ENCODE data around the gene ANKS6. TPM values are rescaled to one million over a fixed set of nuclear protein-coding genes. Genes with fewer than 3 reads are reported as not detected.

Gene ANKS6
- total RNA-seq, 1 experiment from 2014 or later, result 18.0 TPM

DNA sequence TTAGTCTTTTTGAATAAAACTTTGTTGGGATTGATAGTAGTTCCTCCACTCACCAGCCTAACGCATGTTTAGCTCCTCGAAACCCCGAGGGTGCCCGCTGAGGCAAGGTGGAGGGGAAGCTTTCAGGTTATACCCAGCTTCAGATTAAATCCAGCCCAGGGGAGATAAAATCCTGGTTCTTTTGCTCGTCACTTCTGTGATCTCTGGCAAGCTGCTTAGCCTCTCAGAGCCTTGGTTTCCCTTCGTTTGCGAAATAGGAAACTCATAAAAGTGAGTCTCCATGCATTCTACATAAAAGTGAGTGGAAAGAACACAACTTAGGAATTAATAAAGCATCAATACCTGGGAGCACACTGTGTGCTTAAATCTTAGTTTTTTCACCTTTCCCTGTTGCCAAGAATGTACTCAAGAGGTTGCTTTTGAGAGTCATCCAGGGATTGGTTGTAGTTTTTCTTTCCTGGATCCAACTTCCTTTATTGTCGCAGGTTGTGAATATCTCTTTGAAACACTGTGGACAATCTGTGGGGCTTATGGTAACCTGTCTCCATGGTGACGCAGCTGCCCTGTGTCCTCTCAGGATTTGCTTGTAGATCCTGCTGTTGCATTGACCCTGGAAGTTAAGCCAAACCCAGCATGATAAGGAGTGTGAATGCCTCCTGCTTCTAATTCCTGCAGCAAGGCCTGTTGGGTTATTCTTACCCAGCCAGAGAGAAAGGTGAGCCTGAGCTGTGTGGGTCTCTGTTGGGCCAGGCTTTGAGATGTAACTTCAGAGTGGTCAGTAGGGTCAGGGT lies 13.2 kb upstream of the ANKS6 start:
- Histone ChIP-seq H3K9me3 (ENCODE audit: low read length) (no peaks in the 10 kb centered on the region), H3K9me2 (replicated peaks; ENCODE audit: insufficient read depth, low read length) (no peaks in the 10 kb centered on the region), H3K4me3 (ENCODE audit: low read length) (no peak overlapping the region), H3K27me3 (ENCODE audit: low read length) (peaks cover 3% of the 10 kb centered on the region; the same call in 1 of the 2 replicates), H3K4me1 (ENCODE audit: low read length) (peaks cover 28% of the 10 kb centered on the region), H3K4me2 (ENCODE audit: low read depth, low read length, poor library complexity, severe bottlenecking) (no peak overlapping the region), H3K9ac (ENCODE audit: low read length) (no peak overlapping the region), H3K36me3 (ENCODE audit: insufficient read depth, low read length) (no peaks in the 10 kb centered on the region), H4K20me1 (ENCODE audit: insufficient read depth, low read depth, low read length) (0 out of 2 replicates have a peak, but pooled peaks cover 6% of the 10 kb centered on the region), H3K27ac (ENCODE audit: low read length) (no peak overlapping the region), H3K79me2 (ENCODE audit: low read length) (no peaks in the 10 kb centered on the region), H2AFZ (ENCODE audit: low read length) (no peak overlapping the region)
- DNase-seq, result no peak

DNA sequence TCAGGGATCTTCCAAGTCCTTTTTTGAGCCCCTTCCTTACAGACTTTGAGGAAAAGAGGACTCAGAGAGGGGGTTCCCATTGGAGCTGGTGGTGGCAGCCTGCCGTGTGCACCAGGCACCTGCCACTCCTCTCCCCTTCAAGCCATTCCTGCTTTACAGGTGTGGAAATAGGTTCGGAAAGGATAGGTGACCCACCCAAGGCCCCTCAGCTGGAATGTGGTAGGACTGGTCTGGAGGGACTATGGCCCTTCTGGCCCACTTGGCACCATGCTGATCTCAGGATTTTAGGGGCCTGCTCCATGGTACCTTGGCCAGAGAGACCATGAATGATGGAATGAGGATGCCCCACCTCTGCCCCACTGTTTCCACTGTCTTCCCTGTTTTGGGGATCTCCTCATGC lies 12.5 kb upstream of the ANKS6 start:
- no peak overlapping the region for H3K27ac ChIP-seq (ENCODE audit: low read length)
- peaks cover 3% of the 10 kb centered on the region; the same call in 1 of the 2 replicates for H3K27me3 ChIP-seq (ENCODE audit: low read length)
- H3K4me3 ChIP-seq (ENCODE audit: low read length), result peak overlapping the region; percentile 83; the same call in 1 of the 2 replicates
- no peaks in the 10 kb centered on the region for H3K9me2 ChIP-seq (replicated peaks; ENCODE audit: insufficient read depth, low read length)
- DNase-seq, result no peak
- 0 out of 2 replicates have a peak, but pooled peaks cover 6% of the 10 kb centered on the region for H4K20me1 ChIP-seq (ENCODE audit: insufficient read depth, low read depth, low read length)
- no peak overlapping the region for H3K9ac ChIP-seq (ENCODE audit: low read length)
- H3K4me1 ChIP-seq (ENCODE audit: low read length), result peaks cover 28% of the 10 kb centered on the region
- no peaks in the 10 kb centered on the region for H3K36me3 ChIP-seq (ENCODE audit: insufficient read depth, low read length)
- no peaks in the 10 kb centered on the region for H3K79me2 ChIP-seq (ENCODE audit: low read length)
- H2AFZ ChIP-seq (ENCODE audit: low read length), result no peak overlapping the region
- H3K4me2 ChIP-seq (ENCODE audit: low read depth, low read length, poor library complexity, severe bottlenecking), result peak overlapping the region; percentile 81
- no peaks in the 10 kb centered on the region for H3K9me3 ChIP-seq (ENCODE audit: low read length)

DNA sequence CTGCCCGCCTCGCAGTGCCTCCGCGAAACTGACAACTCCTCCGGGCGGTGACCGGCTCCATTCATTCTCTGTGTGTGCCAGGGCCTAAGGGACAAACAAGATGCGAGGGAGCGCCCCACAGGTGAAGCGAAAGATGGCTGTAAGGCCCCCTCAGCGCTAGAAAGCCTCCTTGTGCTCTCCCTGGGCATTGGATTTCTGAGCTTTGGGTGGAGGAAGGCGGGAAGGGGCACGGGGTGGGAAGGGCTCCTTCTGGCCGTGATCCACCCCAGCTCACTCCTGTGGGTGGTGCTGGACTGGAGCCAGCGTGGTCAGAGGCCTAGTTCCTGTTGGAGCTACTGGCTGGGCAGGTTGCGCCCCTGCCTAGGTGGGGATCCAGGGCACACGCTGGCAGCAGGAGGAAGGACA lies 12.1 kb upstream of the ANKS6 start:
- Histone ChIP-seq H4K20me1 (ENCODE audit: insufficient read depth, low read depth, low read length) (0 out of 2 replicates have a peak, but pooled peaks cover 6% of the 10 kb centered on the region), H3K27ac (ENCODE audit: low read length) (no peak overlapping the region), H2AFZ (ENCODE audit: low read length) (no peak overlapping the region), H3K4me1 (ENCODE audit: low read length) (peaks cover 28% of the 10 kb centered on the region), H3K4me3 (ENCODE audit: low read length) (peak overlapping the region; percentile 83), H3K36me3 (ENCODE audit: insufficient read depth, low read length) (no peaks in the 10 kb centered on the region), H3K9ac (ENCODE audit: low read length) (peak overlapping the region; percentile 83), H3K9me2 (replicated peaks; ENCODE audit: insufficient read depth, low read length) (no peaks in the 10 kb centered on the region), H3K79me2 (ENCODE audit: low read length) (no peaks in the 10 kb centered on the region), H3K4me2 (ENCODE audit: low read depth, low read length, poor library complexity, severe bottlenecking) (peak overlapping the region; percentile 81), H3K27me3 (ENCODE audit: low read length) (peaks cover 3% of the 10 kb centered on the region; the same call in 1 of the 2 replicates), H3K9me3 (ENCODE audit: low read length) (no peaks in the 10 kb centered on the region)
- no peak for DNase-seq

DNA sequence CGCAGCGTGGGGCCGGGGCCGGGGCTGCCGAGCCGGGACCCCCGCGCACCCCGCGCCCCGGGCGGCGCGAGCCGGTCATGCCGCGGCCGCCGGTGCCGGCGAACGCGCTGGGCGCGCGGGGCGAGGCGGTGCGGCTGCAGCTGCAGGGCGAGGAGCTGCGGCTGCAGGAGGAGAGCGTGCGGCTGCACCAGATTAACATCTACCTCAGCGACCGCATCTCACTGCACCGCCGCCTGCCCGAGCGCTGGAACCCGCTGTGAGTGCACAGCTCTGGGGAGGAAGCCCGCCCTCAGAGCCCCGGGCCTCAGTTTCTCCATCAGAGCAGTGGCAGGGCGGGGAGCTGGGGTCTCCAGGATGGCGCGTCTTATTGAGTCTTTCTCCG lies 11.4 kb upstream of the ANKS6 start:
- peak; percentile 63 for DNase-seq
- no peak overlapping the region for H3K27ac ChIP-seq (ENCODE audit: low read length)
- peak overlapping the region; percentile 83 for H3K9ac ChIP-seq (ENCODE audit: low read length)

DNA sequence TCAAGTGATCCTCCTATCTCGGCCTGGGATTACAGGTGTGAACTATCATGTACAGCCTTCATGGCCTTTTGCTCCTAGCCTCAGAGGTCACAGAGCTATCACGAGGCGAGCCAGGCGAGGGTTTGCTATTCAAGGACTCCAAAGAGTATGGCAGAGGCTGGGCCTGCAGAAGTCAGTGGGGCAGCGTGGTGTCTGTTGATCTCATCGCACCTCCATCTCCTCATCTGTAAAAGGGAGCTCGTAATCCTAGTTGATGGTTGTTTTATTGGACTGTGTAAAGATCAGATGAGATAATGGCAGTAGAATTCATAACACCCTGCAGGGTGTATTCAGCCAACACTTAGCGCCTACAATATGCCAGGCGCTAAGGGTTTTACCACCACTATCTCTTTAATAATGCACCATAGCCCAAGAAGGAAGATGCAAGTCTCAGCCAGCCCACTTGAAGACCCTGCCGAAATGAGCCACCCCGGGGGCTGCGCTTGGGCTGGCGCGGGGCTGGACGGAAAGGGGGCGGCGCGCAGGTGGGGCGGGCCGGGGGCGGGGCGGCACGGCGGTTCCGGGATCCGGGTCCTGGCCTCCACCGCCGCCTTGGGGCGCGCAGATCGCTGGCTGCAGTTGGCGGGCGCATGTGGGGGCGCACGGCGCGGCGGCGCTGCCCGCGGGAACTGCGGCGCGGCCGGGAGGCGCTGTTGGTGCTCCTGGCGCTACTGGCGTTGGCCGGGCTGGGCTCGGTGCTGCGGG lies 10.9 kb upstream of the ANKS6 start, which contains the start of gene GALNT12:
Gene GALNT12 (plus strand): TSS at position 601 of the 744 bp plus-strand sequence. CDS start 29 bp downstream, at position 630.
- Histone ChIP-seq H3K4me3 (ENCODE audit: low read length) (peak within 1 kb of the TSS; percentile 83), H3K9me3 (ENCODE audit: low read length) (no peaks in the 10 kb centered on the region), H4K20me1 (ENCODE audit: insufficient read depth, low read depth, low read length) (0 out of 2 replicates have a peak, but pooled peaks cover 6% of the 10 kb centered on the region), H3K4me1 (ENCODE audit: low read length) (peaks cover 28% of the 10 kb centered on the region), H3K27ac (ENCODE audit: low read length) (no peak within 1 kb of the TSS), H3K4me2 (ENCODE audit: low read depth, low read length, poor library complexity, severe bottlenecking) (peak within 1 kb of the TSS; percentile 81), H3K36me3 (ENCODE audit: insufficient read depth, low read length) (no peaks in the 10 kb centered on the region), H3K79me2 (ENCODE audit: low read length) (no peaks in the 10 kb centered on the region), H3K27me3 (ENCODE audit: low read length) (no peaks in the 10 kb centered on the region), H3K9ac (ENCODE audit: low read length) (peak within 1 kb of the TSS; percentile 83), H2AFZ (ENCODE audit: low read length) (peak within 1 kb of the TSS; percentile 94), H3K9me2 (replicated peaks; ENCODE audit: insufficient read depth, low read length) (no peaks in the 10 kb centered on the region)
- DNase-seq, result peak; percentile 85

More for the DNA sequence above, 11.4 kb upstream of the ANKS6 start:
- H3K27me3 ChIP-seq (ENCODE audit: low read length), result no peaks in the 10 kb centered on the region; the same call in 1 of the 2 replicates
- H3K79me2 ChIP-seq (ENCODE audit: low read length), result no peaks in the 10 kb centered on the region
- H2AFZ ChIP-seq (ENCODE audit: low read length), result peak overlapping the region; percentile 92
- H4K20me1 ChIP-seq (ENCODE audit: insufficient read depth, low read depth, low read length), result 0 out of 2 replicates have a peak, but pooled peaks cover 6% of the 10 kb centered on the region
- H3K9me2 ChIP-seq (replicated peaks; ENCODE audit: insufficient read depth, low read length), result no peaks in the 10 kb centered on the region
- H3K9me3 ChIP-seq (ENCODE audit: low read length), result no peaks in the 10 kb centered on the region
- H3K36me3 ChIP-seq (ENCODE audit: insufficient read depth, low read length), result no peaks in the 10 kb centered on the region
- H3K4me1 ChIP-seq (ENCODE audit: low read length), result peaks cover 28% of the 10 kb centered on the region
- H3K4me3 ChIP-seq (ENCODE audit: low read length), result peak overlapping the region; percentile 83
- H3K4me2 ChIP-seq (ENCODE audit: low read depth, low read length, poor library complexity, severe bottlenecking), result peak overlapping the region; percentile 81

DNA sequence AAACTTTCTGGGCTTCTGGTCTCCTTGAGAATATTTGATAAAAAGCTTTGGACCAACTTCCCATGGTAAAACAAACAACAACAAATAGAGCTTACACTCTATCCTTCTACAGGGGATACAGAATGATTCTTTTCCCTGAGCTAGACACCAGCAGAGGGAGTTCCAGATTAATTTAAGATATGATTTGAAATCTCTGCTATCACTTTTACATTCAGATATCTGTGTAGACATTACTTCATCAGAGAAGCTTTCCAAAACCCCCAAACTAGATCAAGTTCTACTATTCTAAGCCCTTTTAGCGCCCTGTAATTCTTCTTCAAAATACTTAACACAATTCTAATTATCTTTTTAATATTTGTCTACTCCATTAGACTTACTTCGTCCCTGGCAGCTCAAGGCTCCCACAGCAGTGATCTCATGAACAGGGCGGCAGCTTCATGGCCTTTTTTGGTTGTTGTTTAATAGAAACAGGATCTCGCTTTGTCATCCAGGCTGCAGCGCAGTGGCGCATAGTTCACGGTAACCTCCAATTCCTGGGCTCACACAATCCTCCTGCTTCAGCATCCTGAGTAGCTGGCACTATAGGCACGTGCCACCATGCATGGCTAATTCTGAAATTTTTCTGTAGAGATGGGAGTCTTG lies 10.2 kb upstream of the ANKS6 start:
- peak overlapping the region; percentile 94; the same call in 1 of the 2 replicates for H2AFZ ChIP-seq (ENCODE audit: low read length)
- no peak overlapping the region for H3K4me3 ChIP-seq (ENCODE audit: low read length)
- H4K20me1 ChIP-seq (ENCODE audit: insufficient read depth, low read depth, low read length), result 0 out of 2 replicates have a peak, but pooled peaks cover 6% of the 10 kb centered on the region
- H3K79me2 ChIP-seq (ENCODE audit: low read length), result no peaks in the 10 kb centered on the region
- H3K9ac ChIP-seq (ENCODE audit: low read length), result no peak overlapping the region
- H3K27me3 ChIP-seq (ENCODE audit: low read length), result no peaks in the 10 kb centered on the region
- no peaks in the 10 kb centered on the region for H3K9me3 ChIP-seq (ENCODE audit: low read length)
- peaks cover 28% of the 10 kb centered on the region for H3K4me1 ChIP-seq (ENCODE audit: low read length)
- no peak overlapping the region for H3K4me2 ChIP-seq (ENCODE audit: low read depth, low read length, poor library complexity, severe bottlenecking)
- no peaks in the 10 kb centered on the region for H3K9me2 ChIP-seq (replicated peaks; ENCODE audit: insufficient read depth, low read length)
- H3K36me3 ChIP-seq (ENCODE audit: insufficient read depth, low read length), result no peaks in the 10 kb centered on the region
- no peak overlapping the region for H3K27ac ChIP-seq (ENCODE audit: low read length)
- DNase-seq, result peak; percentile 51

DNA sequence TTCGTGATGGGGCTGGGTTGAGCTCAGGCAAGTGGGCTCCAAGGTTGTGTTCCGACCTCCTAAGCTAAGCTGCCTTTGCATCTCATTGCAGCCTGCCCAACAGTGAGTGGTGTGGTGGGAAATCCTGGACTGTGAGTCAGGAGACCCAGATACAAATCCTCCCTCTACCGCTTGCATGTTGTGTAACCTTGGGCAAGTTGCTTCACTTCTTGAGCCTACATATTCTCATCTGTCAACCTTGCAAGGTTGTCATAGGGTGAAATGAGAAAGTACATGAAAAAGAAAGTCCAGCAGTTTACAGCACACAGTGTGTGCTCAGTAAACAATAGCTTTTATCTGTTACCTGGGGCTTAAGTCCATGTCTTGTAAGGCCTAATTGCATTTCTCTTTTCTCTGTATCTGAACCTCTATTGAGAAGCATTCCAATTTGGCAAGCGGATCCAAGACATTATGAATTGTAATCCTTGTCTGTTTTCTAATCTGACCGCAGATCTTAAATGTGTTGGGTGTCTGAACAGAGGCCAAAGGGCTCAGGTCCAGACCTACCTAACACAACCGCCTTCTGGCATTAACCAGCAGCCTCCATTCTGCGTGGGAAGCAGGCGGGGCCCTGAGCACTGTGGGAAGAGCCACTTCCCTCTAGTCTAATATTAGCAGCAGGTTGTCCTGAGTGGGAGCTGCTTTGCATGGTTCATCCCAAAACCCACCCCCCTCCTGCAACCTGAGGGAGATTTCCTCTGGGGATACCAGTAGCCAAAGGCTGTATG lies 9.3 kb upstream of the ANKS6 start:
- no peak overlapping the region for H2AFZ ChIP-seq (ENCODE audit: low read length)
- no peak for DNase-seq
- H4K20me1 ChIP-seq (ENCODE audit: insufficient read depth, low read depth, low read length), result 0 out of 2 replicates have a peak, but pooled peaks cover 6% of the 10 kb centered on the region
- no peak overlapping the region for H3K4me3 ChIP-seq (ENCODE audit: low read length)
- H3K36me3 ChIP-seq (ENCODE audit: insufficient read depth, low read length), result no peaks in the 10 kb centered on the region
- H3K9ac ChIP-seq (ENCODE audit: low read length), result no peak overlapping the region
- no peaks in the 10 kb centered on the region for H3K79me2 ChIP-seq (ENCODE audit: low read length)
- H3K4me1 ChIP-seq (ENCODE audit: low read length), result peaks cover 21% of the 10 kb centered on the region
- no peaks in the 10 kb centered on the region for H3K9me3 ChIP-seq (ENCODE audit: low read length)
- no peak overlapping the region for H3K27ac ChIP-seq (ENCODE audit: low read length)
- no peak overlapping the region for H3K4me2 ChIP-seq (ENCODE audit: low read depth, low read length, poor library complexity, severe bottlenecking)
- H3K27me3 ChIP-seq (ENCODE audit: low read length), result no peaks in the 10 kb centered on the region
- no peaks in the 10 kb centered on the region for H3K9me2 ChIP-seq (replicated peaks; ENCODE audit: insufficient read depth, low read length)
